ENCODE results near the gene PITPNC1.

- TF ChIP-seq CTCF (IDR thresholded peaks at IDR 0.05; ENCODE audit: low read length) (no peak), EZH2 (optimal IDR thresholded peaks at IDR 0.05; ENCODE audit: low read depth, low read length) (no peak)
These were observed 105.7 kb downstream of the PITPNC1 start for GRCh38 chr17:67482764-67483163.
